IMR-90 (cell line): ENCODE data around the gene USP47. TPM values are rescaled to one million over a fixed set of nuclear protein-coding genes. Genes with fewer than 3 reads are reported as not detected.

Source experiments
- ATAC-seq: fragments of 200-7000 bp; cut with Tn5 transposase; 2 replicates; pipeline ENCODE4 v1.9.1; 2020; ENCODE audit warnings: low read depth, mild to moderate bottlenecking, moderate library complexity
- BruUV-seq: library from RNA; stranded (reverse); fragments of 400-500 nt; replicated peaks from 2 replicates; lab custom pipeline; 2021; lab: Mats Ljungman, UMichigan
- CTCF ChIA-PET: fragments of 300-600 bp; formaldehyde crosslinking; extraction: SDS; loops from one replicate; lab custom pipeline; 2021; ENCODE audit warnings: antibody characterized with exemption; lab: Yijun Ruan, JAX
- POLR2A ChIA-PET: fragments of 300-600 bp; sonication (Branson Sonifier 250); formaldehyde crosslinking; loops from one replicate; lab custom pipeline; 2022; ENCODE audit warnings: antibody characterized with exemption; ENCODE audit not compliant: unreplicated experiment; lab: Charles Lee
- DNase-seq: peaks from one replicate; pipeline ENCODE4 v3.0.0; 2013
- H2AFZ ChIP-seq: replicated peaks from 2 replicates; pipeline ENCODE3; 2013; ENCODE audit warnings: low read length, mild to moderate bottlenecking; ENCODE audit not compliant: poor library complexity
- H2AK5ac ChIP-seq: 2 replicates; pipeline ENCODE4 v1.6.1; 2013; ENCODE audit warnings: low read depth, low read length, inconsistent platforms
- H2AK9ac ChIP-seq: replicated peaks from 2 replicates; pipeline ENCODE3; 2013; ENCODE audit warnings: mild to moderate bottlenecking, low read depth, low read length, moderate library complexity; ENCODE audit not compliant: poor library complexity
- H2BK120ac ChIP-seq: 2 replicates; pipeline ENCODE4 v1.6.1; 2013; ENCODE audit warnings: low read depth, low read length, inconsistent platforms
- H2BK15ac ChIP-seq: 3 replicates; pipeline ENCODE4 v1.6.1; 2013; ENCODE audit warnings: low read depth, low read length, inconsistent platforms
- H2BK20ac ChIP-seq: 2 replicates; pipeline ENCODE4 v1.6.1; 2013; ENCODE audit warnings: low read depth, mild to moderate bottlenecking, inconsistent platforms, low read length, moderate library complexity
- H2BK5ac ChIP-seq: 2 replicates; pipeline ENCODE4 v1.6.1; 2013; ENCODE audit warnings: mild to moderate bottlenecking, low read depth, low read length, inconsistent platforms; ENCODE audit not compliant: poor library complexity, severe bottlenecking
- H3K14ac ChIP-seq: replicated peaks from 2 replicates; pipeline ENCODE4 v1.6.1; 2013; ENCODE audit warnings: low read depth, low read length, inconsistent platforms
- H3K18ac ChIP-seq: 2 replicates; pipeline ENCODE4 v1.6.1; 2013; ENCODE audit warnings: low read depth, low read length, control low read depth
- H3K23ac ChIP-seq: 2 replicates; pipeline ENCODE4 v1.6.1; 2013; ENCODE audit warnings: low read depth, low read length, inconsistent platforms
- H3K27ac ChIP-seq: 2 replicates; pipeline ENCODE4 v1.5.1; 2013; ENCODE audit warnings: mild to moderate bottlenecking, control low read depth, low read length; ENCODE audit not compliant: insufficient read depth
- H3K27me3 ChIP-seq: 2 replicates; pipeline ENCODE4 v1.6.1; 2013; ENCODE audit warnings: low read length; ENCODE audit not compliant: control insufficient read depth, insufficient read depth
- H3K36me3 ChIP-seq: 2 replicates; pipeline ENCODE4 v1.6.1; 2013; ENCODE audit warnings: low read length, mixed read lengths; ENCODE audit not compliant: control insufficient read depth, insufficient read depth
- H3K4ac ChIP-seq: 2 replicates; pipeline ENCODE4 v1.6.1; 2013; ENCODE audit warnings: low read depth, low read length, inconsistent platforms
- H3K4me1 ChIP-seq: 2 replicates; pipeline ENCODE4 v1.6.1; 2013; ENCODE audit warnings: low read length, mixed read lengths; ENCODE audit not compliant: control insufficient read depth, insufficient read depth
- H3K4me2 ChIP-seq: 2 replicates; pipeline ENCODE4 v1.6.1; 2013; ENCODE audit warnings: low read depth, mild to moderate bottlenecking, control low read depth, low read length, moderate library complexity
- H3K4me3 ChIP-seq: 2 replicates; pipeline ENCODE4 v1.5.1; 2013; ENCODE audit warnings: low read depth, mild to moderate bottlenecking, control low read depth, low read length, moderate library complexity; ENCODE audit not compliant: insufficient read depth
- H3K56ac ChIP-seq: 2 replicates; pipeline ENCODE4 v1.6.1; 2013; ENCODE audit warnings: low read length, inconsistent platforms; ENCODE audit not compliant: insufficient read depth; ENCODE audit errors: extremely low read depth
- H3K79me1 ChIP-seq, 2 experiments: 2 replicates each; pipeline ENCODE4 v1.6.1; 2013; ENCODE audit warnings: low read length in 2 of 2, inconsistent platforms in 1 of 2, low read depth in 1 of 2
- H3K9ac ChIP-seq: 2 replicates; pipeline ENCODE4 v1.6.1; 2013; ENCODE audit warnings: low read depth, low read length, control low read depth
- H3K9me1 ChIP-seq: 2 replicates; pipeline ENCODE4 v1.6.1; 2013; ENCODE audit warnings: low read length, inconsistent platforms; ENCODE audit not compliant: insufficient read depth
- H3K9me3 ChIP-seq: 2 replicates; pipeline ENCODE4 v1.6.1; 2013; ENCODE audit warnings: low read length; ENCODE audit not compliant: control insufficient read depth, insufficient read depth
- H4K20me1 ChIP-seq: 2 replicates; pipeline ENCODE4 v1.6.1; 2013; ENCODE audit warnings: low read length, inconsistent platforms; ENCODE audit not compliant: insufficient read depth
- H4K5ac ChIP-seq: 2 replicates; pipeline ENCODE4 v1.6.1; 2013; ENCODE audit warnings: mild to moderate bottlenecking, low read depth, low read length, control low read depth
- H4K8ac ChIP-seq, 2 experiments: 2 replicates each; pipeline ENCODE4 v1.6.1; 2013; ENCODE audit warnings: low read depth in 2 of 2, low read length in 2 of 2, control low read depth in 1 of 2, inconsistent platforms in 1 of 2
- H4K91ac ChIP-seq: 2 replicates; pipeline ENCODE4 v1.6.1; 2013; ENCODE audit warnings: low read depth, low read length, inconsistent platforms; ENCODE audit not compliant: insufficient read depth
- BHLHE40 ChIP-seq: fragments of 150-350 bp; IDR thresholded peaks from 2 replicates; pipeline ENCODE4 v1.6.1; 2016; ENCODE audit warnings: mild to moderate bottlenecking, low read depth, low read length
- CHD1 ChIP-seq: IDR thresholded peaks from 2 replicates; pipeline ENCODE4 v1.6.1; 2012; ENCODE audit warnings: low read depth, low read length, improper control_type of control experiment
- CTCF ChIP-seq: conservative IDR thresholded peaks from 2 replicates; pipeline ENCODE4 v1.5.1; 2012; ENCODE audit warnings: mild to moderate bottlenecking, low read depth, low read length, improper control_type of control experiment
- FOS ChIP-seq: fragments of 150-350 bp; IDR thresholded peaks from 2 replicates; pipeline ENCODE4 v1.6.1; 2016; ENCODE audit warnings: low read depth, low read length
- MAZ ChIP-seq: IDR thresholded peaks from 2 replicates; pipeline ENCODE4 v1.6.1; 2012; ENCODE audit warnings: low read depth, mild to moderate bottlenecking, low read length, improper control_type of control experiment, moderate library complexity, borderline replicate concordance
- POLR2A ChIP-seq: IDR thresholded peaks from 2 replicates; pipeline ENCODE4 v1.6.1; 2012; ENCODE audit warnings: mild to moderate bottlenecking, low read depth, low read length
- RAD21 ChIP-seq: IDR thresholded peaks from 2 replicates; pipeline ENCODE4 v1.6.1; 2012; ENCODE audit warnings: low read length, improper control_type of control experiment
- RFX5 ChIP-seq: IDR thresholded peaks from 2 replicates; pipeline ENCODE4 v1.8.0; 2012; ENCODE audit warnings: low read depth, mild to moderate bottlenecking, low read length, moderate library complexity
- SMC3 ChIP-seq: fragments of 150-350 bp; IDR thresholded peaks from 2 replicates; pipeline ENCODE4 v1.6.1; 2016; ENCODE audit warnings: low read depth, mild to moderate bottlenecking, antibody characterized with exemption, low read length, moderate library complexity
- WGBS, 2 experiments: methylation state at CpG; one replicate each; pipeline versions ENCODE4 v1.1.5 to v1.1.7; 2013; ENCODE audit warnings: missing lambda C conversion rate in 2 of 2; ENCODE audit not compliant: insufficient read length in 1 of 2; ENCODE audit errors: extremely low coverage in 2 of 2; 5-methylcytosine and 5-hydroxymethylcytosine counted together
- dilution Hi-C: fragments of 300-500 bp; cut with HindIII; formaldehyde crosslinking; loops from one replicate; pipeline ENCODE4 v1.14.3; 2018; ENCODE audit warnings: low sequenced_read_pairs; ENCODE audit not compliant: unreplicated experiment
- in situ Hi-C: fragments of 300-500 bp; cut with MboI; formaldehyde crosslinking; loops from 3 replicates; pipeline ENCODE4 v1.14.3; 2019; ENCODE audit warnings: low sequenced_read_pairs, inconsistent platforms, mixed read lengths
- intact Hi-C: fragments of 100-400 bp; cut with micrococcal nuclease; formaldehyde crosslinking; loops from 2 replicates; pipeline ENCODE4 v1.10.0; 2022
- polyA plus RNA-seq, 3 experiments: library from polyadenylated mRNA; depleted of rRNA; stranded (reverse); fragments of >200 nt; gene quantifications; 2 replicates each; pipeline ENCODE4 v1.2.3, GENCODE V29; 2012; ENCODE audit warnings: low replicate concordance in 1 of 3
- total RNA-seq: library from RNA; depleted of rRNA; stranded (reverse); fragments of >200 nt; gene quantifications from 2 replicates; pipeline ENCODE4 v1.2.3, GENCODE V29; 2012

Gene USP47
- total and polyA plus RNA-seq, 2 of the 4 experiments (the other 2 are of a cell fraction): 15.0 to 110 TPM

GRCh38 chr11:11876458-11876857 lies 34.7 kb downstream of the USP47 start:
- CTCF ChIA-PET: interaction anchor here (0.6 kb wide), 1 partner anchor 24 kb away, joined by 3 read pairs; no protein-coding TSS in a partner anchor
- ATAC-seq (no peak), DNase-seq (no peak)

More at GRCh38 chr11:11876458-11876857, 34.7 kb downstream of the USP47 start:
- Histone ChIP-seq H3K56ac (no peak overlapping the region), H3K27ac (no peak overlapping the region), H3K9me1 (peaks cover 17% of the 10 kb centered on the region), H3K18ac (no peak overlapping the region), H4K20me1 (peaks cover 53% of the 10 kb centered on the region), H2BK15ac (no peak overlapping the region), H3K23ac (0 out of 2 replicates have a peak overlapping the region, but pooled peaks have one; percentile 40), H3K27me3 (no peaks in the 10 kb centered on the region), H3K79me1 (peaks cover 19 to 63% of the 10 kb centered on the region in 2 experiments), H3K9me3 (no peaks in the 10 kb centered on the region), H3K9ac (no peak overlapping the region), H4K5ac (no peak overlapping the region), H2AFZ (no peak overlapping the region), H2BK20ac (no peak overlapping the region), H3K4me3 (no peak overlapping the region), H2AK9ac (peak overlapping the region; percentile 47), H3K14ac (no peak overlapping the region), H3K4me1 (peaks cover 7% of the 10 kb centered on the region; the same call in 1 of the 2 replicates), H2BK5ac (no peak overlapping the region), H3K4me2 (no peak overlapping the region), H4K91ac (no peak overlapping the region), H4K8ac (no peak overlapping the region), H3K4ac (no peak overlapping the region), H2BK120ac (no peak overlapping the region), H2AK5ac (no peak overlapping the region), H3K36me3 (peaks cover 2% of the 10 kb centered on the region; the same call in 1 of the 2 replicates)
- in situ Hi-C loops: no loop called here
- no TSS peak for BruUV-seq
- POLR2A ChIA-PET: no interaction called here
- intact Hi-C loops: no loop called here
- WGBS, 2 experiments: no CpG with 5 or more reads among the region's 2 CpGs
- TF ChIP-seq MAZ: no peak
- TF ChIP-seq POLR2A: no peak
- TF ChIP-seq RAD21: no peak
- TF ChIP-seq RFX5: no peak
- TF ChIP-seq CTCF: no peak
- no peak for TF ChIP-seq BHLHE40
- TF ChIP-seq FOS: no peak
- TF ChIP-seq SMC3: no peak
- no peak for TF ChIP-seq CHD1
- dilution Hi-C loops: no loop called here
